Measurements from ENCODE around the gene GCN1.

The GCN1 gene

DNA sequence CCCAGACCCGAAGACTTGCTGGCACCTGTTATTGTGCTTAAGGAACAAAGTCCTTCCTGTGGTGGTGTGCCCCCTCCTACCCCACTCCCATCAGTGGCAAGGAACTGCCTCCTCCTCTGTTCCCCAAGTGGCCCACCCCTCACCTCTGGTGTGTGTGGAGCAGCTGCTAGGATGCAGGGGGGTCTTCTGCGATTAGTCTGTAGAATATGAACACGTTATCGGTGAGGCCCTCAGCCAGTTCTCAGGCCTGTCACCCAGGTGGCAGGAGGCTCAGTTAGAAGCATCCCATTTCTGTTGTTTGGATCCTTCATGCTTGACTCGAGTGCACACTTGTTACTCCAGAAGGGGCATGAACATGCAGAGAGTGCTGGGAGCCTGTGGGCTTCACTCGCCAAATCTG is 117.3 kb downstream of the GCN1 start:
- no peak for DNase-seq (ENCODE audit: low read depth in 2 of 2, low spot score in 1 of 2)
